B cell (primary cell): ENCODE results near the gene TEX50.

Source experiments
- EZH2 ChIP-seq: IDR thresholded peaks from 2 replicates; pipeline ENCODE4 v1.6.1; 2012; ENCODE audit warnings: borderline replicate concordance, low read depth, mild to moderate bottlenecking, moderate library complexity, low read length; ENCODE audit not compliant: insufficient read depth, poor library complexity, severe bottlenecking
- TF ChIP-seq, protein P1 (sequence below): fragments of 200-600 bp; IDR thresholded peaks from one replicate; pipeline ENCODE4 v1.8.0; 2022; ENCODE audit warnings: antibody characterized with exemption, mild to moderate bottlenecking

DNA sequence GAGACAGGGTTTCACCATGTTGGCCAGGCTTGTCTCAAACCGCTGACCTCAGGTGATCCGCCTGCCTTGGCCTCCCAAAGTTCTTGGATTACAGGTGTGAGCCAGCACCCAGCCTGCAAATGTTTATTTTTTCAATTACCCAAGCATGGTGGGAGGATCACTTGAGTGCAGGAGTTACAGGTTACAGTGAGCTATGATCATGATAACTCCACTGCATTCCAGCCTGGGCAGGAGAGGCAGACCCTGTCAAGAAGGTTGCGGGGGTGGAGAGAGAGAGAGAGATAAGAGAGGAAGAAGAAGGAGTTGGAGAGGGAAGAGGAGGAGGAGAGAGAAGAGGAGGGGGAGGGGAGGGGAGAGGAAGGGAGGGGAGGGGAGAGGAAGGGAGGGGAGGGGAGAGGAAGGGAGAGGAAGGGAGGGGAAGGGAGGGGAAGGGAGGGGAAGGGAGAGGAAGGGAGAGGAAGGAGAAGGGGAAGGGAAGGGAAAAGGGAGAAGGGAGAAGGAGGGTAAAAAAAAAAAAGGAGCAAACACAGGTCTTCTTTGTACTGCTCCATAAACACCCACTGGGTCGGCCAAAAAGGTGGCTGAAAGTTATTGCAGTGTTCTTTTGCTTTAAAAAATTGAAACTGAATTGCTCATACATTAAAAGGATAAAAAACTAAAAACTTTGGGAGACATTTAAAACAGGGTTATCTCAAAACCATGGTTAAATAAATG lies 26.5 kb upstream of the TEX50 start:
- TF ChIP-seq, protein P1, sequence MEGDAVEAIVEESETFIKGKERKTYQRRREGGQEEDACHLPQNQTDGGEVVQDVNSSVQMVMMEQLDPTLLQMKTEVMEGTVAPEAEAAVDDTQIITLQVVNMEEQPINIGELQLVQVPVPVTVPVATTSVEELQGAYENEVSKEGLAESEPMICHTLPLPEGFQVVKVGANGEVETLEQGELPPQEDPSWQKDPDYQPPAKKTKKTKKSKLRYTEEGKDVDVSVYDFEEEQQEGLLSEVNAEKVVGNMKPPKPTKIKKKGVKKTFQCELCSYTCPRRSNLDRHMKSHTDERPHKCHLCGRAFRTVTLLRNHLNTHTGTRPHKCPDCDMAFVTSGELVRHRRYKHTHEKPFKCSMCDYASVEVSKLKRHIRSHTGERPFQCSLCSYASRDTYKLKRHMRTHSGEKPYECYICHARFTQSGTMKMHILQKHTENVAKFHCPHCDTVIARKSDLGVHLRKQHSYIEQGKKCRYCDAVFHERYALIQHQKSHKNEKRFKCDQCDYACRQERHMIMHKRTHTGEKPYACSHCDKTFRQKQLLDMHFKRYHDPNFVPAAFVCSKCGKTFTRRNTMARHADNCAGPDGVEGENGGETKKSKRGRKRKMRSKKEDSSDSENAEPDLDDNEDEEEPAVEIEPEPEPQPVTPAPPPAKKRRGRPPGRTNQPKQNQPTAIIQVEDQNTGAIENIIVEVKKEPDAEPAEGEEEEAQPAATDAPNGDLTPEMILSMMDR: no peak
- no peak for TF ChIP-seq EZH2
